BLaER1 treated with 17β-estradiol and CSF1 and Interleukin-3, amounts not matched to agents 10 nM and 100 nM (cell line): ENCODE data around the gene PSTPIP1.

Source experiments
- H3K27ac ChIP-seq, 11 experiments: shearing (Covaris generic); formaldehyde crosslinking; 2 replicates each; pipeline ENCODE4 v1.8.1; 2022
- H3K27me3 ChIP-seq, 11 experiments: shearing (Covaris generic); formaldehyde crosslinking; 2 replicates each; pipeline ENCODE4 v1.8.1; 2022
- H3K36me3 ChIP-seq, 11 experiments: shearing (Covaris generic); formaldehyde crosslinking; 2 replicates each; pipeline ENCODE4 v1.8.1; 2022
- H3K4me1 ChIP-seq, 10 experiments: shearing (Covaris generic); formaldehyde crosslinking; 2 replicates each; pipeline ENCODE4 v1.8.1; 2022
- H3K4me2 ChIP-seq, 11 experiments: shearing (Covaris generic); formaldehyde crosslinking; 2 replicates each; pipeline ENCODE4 v1.8.1; 2022
- H3K4me3 ChIP-seq, 10 experiments: shearing (Covaris generic); formaldehyde crosslinking; 2 replicates each; pipeline ENCODE4 v1.8.1; 2022
- H3K9ac ChIP-seq, 11 experiments: shearing (Covaris generic); formaldehyde crosslinking; 2 replicates each; pipeline ENCODE4 v1.8.1; 2022
- H3K9me3 ChIP-seq, 11 experiments: shearing (Covaris generic); formaldehyde crosslinking; replicated peaks in 1 of 11; 2 replicates each; pipeline ENCODE4 v1.8.1; 2022
- H4K20me1 ChIP-seq, 11 experiments: shearing (Covaris generic); formaldehyde crosslinking; 2 replicates each; pipeline ENCODE4 v1.8.1; 2022
- Cebpa-rat ChIP-seq, 11 experiments: shearing (Covaris generic); IDR thresholded peaks; 2 replicates each; pipeline ENCODE4 v1.8.1; 2022

PSTPIP1 gene

DNA sequence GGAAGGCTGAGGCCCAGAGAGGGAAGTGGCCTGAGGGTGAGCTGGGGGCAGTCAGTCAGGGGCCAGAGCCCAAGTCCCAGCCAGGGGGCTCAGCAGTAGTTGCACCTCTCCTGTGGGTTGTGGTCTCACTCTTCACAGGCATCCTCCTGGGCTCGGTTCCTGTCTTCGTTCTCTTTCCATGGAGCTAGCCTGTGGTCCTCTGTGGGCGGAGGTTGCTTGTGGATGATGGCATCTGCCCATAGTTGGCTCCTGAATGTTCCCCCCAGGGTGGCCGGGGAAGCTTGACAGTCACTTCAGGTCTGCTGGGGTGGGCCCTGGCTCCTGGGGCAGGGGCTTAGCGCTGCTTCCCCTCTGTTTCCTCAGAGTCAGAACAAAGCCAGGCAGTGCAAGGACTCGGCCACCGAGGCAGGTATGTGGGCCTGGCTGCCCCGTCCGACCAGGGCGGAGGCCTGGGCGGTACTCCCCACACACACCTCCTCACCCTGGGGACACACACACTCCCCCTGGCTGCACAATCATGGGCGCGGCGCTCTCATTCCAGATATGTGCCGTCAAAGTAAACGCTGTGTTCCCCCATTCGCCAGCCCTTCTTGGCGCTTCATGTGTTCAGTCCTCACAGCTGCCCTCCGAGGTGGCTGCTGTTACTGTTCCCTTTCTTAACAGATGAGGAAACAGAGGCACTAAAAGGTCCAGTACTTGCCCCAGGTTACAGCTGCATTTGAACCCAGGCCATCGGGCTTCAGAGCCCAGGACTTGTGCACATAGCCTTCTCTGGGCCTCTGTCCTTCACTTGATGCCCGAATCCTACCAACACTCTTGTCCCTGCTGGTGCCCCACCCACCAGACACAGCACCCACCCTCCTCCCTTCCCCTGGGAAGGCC, 34.5 kb downstream of the PSTPIP1 start:
- Histone ChIP-seq H3K4me1 (peaks cover 66 to 83% (median 76%) of the 10 kb centered on the region in 10 experiments), H3K9ac (peak overlapping the region; percentile 35 to 70 (median 53); a peak in 18 of 22 replicates), H4K20me1 (peaks cover 0 to 100% (median 83%) of the 10 kb centered on the region in 11 experiments; a peak in 20 of 22 replicates), H3K27me3 (no peaks in the 10 kb centered on the region), H3K27ac (peak overlapping the region in 10 of 11 experiments; percentile 15 to 74 (median 56); a peak in 17 of 22 replicates), H3K4me3 (no peak overlapping the region), H3K9me3 (peaks cover 0 to 4% (median 0%) of the 10 kb centered on the region in 11 experiments; a peak in 1 of 22 replicates), H3K36me3 (peaks cover 0 to 97% (median 97%) of the 10 kb centered on the region in 11 experiments; a peak in 18 of 22 replicates), H3K4me2 (peak overlapping the region; percentile 30 to 87 (median 76))
- no peak for TF ChIP-seq Cebpa-rat (IDR thresholded peaks at IDR 0.05)

DNA sequence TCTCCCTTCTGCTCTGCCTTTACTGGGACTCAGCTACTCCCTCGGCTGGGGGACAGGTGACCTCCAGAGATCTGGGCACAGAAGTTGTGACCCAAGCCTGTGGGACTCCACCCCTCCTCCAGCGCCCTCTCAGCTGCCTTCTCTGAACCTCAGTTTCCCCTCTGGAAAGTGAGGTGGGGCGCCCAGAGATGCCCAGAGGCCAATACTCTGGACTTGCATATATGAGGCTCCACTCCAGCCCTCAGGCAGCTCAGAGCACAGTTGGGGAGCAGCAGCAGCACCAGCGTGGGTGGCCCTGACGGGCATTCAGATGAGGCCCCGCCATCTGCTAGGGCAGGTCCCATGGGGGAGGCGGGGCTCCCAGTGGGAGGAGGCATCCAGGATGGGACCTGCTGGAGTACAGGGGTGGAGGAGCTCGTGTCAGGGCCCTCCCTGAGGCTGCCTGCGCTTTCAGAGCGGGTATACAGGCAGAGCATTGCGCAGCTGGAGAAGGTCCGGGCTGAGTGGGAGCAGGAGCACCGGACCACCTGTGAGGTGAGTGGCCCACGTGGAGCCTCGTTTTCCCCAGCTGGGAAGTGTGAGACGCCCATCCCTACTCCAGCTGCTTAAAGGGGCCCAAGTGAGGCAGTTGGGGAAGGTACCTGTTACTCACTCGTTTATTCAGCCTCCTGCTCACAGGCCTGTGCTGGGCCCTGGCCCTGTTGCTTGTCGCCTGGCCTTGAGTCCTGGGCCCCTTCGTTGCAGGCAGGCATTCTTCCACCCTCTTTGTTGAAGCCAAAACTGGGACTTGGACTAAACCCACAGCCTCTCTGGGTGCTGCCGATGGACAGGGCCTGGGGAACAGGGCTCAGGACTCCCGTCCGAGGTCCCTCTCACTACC, 35.4 kb downstream of the PSTPIP1 start:
- Histone ChIP-seq H3K4me2 (peak overlapping the region; percentile 30 to 87 (median 76); a peak in 21 of 22 replicates), H3K36me3 (peaks cover 0 to 100% (median 99%) of the 10 kb centered on the region in 11 experiments; a peak in 19 of 22 replicates), H3K9me3 (peaks cover 0 to 13% (median 0%) of the 10 kb centered on the region in 11 experiments; a peak in 6 of 22 replicates), H3K9ac (peak overlapping the region; percentile 25 to 70 (median 53); a peak in 20 of 22 replicates), H3K4me3 (no peak overlapping the region), H3K27ac (peak overlapping the region in 10 of 11 experiments; percentile 15 to 74 (median 56); a peak in 19 of 22 replicates), H3K27me3 (no peaks in the 10 kb centered on the region), H4K20me1 (peaks cover 0 to 100% (median 87%) of the 10 kb centered on the region in 11 experiments; a peak in 20 of 22 replicates), H3K4me1 (peaks cover 64 to 79% (median 71%) of the 10 kb centered on the region in 10 experiments)
- no peak for TF ChIP-seq Cebpa-rat (IDR thresholded peaks at IDR 0.05)

DNA sequence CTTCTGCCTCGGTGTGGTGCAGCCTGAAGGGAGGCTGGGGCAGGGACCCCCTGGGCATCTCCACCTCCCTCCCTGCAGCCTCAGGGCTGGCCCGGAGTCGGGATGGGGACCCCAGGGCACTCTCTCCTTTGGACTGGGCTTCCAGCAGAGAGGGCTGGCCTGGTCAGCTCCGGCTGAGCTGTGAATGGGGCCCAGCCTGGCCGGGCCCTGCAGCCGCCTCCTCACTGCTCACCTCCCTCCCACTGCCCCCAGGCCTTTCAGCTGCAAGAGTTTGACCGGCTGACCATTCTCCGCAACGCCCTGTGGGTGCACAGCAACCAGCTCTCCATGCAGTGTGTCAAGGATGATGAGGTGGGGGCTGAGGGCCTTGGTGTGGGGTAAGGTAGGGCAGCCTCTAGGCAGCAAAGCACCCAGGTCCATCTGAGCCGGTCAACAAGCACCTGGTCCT, 36.0 kb downstream of the PSTPIP1 start:
- Histone ChIP-seq H3K9ac (peak overlapping the region in 10 of 11 experiments; percentile 40 to 70 (median 54); a peak in 18 of 22 replicates), H3K36me3 (peaks cover 0 to 100% (median 99%) of the 10 kb centered on the region in 11 experiments; a peak in 19 of 22 replicates), H3K4me1 (peaks cover 58 to 74% (median 66%) of the 10 kb centered on the region in 10 experiments), H3K27me3 (no peaks in the 10 kb centered on the region), H4K20me1 (peaks cover 0 to 100% (median 80%) of the 10 kb centered on the region in 11 experiments; a peak in 20 of 22 replicates), H3K27ac (peak overlapping the region; percentile 15 to 74 (median 56); a peak in 18 of 22 replicates), H3K4me3 (no peak overlapping the region), H3K4me2 (peak overlapping the region; percentile 30 to 87 (median 76); a peak in 20 of 22 replicates), H3K9me3 (peaks cover 0 to 20% (median under 1%) of the 10 kb centered on the region in 11 experiments; a peak in 9 of 22 replicates)
- no peak for TF ChIP-seq Cebpa-rat (IDR thresholded peaks at IDR 0.05)

DNA sequence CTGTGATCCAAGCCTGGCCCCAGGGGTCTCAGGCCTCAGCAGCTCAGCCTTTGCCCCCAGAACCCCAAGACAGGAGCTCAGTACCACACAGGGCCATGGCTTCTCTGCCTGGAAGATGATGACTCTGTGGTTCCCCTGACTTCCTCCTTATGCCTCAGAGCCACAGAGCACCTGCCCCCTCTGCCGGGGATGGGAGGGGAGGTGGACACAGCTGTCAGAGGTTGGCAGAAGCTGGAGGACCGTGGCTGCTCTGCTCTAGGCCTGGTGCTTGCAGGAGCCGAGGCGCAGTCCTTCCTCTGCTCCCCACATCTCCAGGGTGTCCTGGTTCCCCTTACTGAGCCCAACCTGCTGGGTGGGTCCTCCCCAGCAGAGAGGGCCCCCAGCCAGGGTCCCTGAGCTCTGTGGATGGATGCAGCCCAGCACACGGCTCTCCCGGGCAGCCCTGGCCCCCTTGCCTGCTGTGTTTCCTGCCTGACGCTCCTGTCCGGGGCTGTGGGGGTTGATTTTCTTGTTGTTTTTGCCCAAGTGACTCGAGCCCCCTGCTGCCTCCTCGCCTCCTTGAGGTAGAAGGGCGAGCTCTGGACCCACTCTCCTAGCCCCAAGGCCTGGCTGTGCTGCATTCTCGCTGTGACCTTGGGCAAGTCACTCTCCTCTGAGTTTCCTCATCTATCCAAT, 36.6 kb downstream of the PSTPIP1 start:
- peaks cover 0 to 26% (median 6%) of the 10 kb centered on the region in 11 experiments; a peak in 12 of 22 replicates for H3K9me3 ChIP-seq
- H3K4me2 ChIP-seq: peak overlapping the region; percentile 30 to 87 (median 76); a peak in 19 of 22 replicates
- H3K27ac ChIP-seq: peak overlapping the region; percentile 15 to 74 (median 57); a peak in 18 of 22 replicates
- H3K4me3 ChIP-seq: no peak overlapping the region
- no peak for TF ChIP-seq Cebpa-rat (IDR thresholded peaks at IDR 0.05)
- no peaks in the 10 kb centered on the region for H3K27me3 ChIP-seq
- H3K36me3 ChIP-seq: peaks cover 4 to 100% (median 99%) of the 10 kb centered on the region in 11 experiments; a peak in 21 of 22 replicates
- H3K9ac ChIP-seq: peak overlapping the region in 9 of 11 experiments; percentile 40 to 70 (median 55); a peak in 16 of 22 replicates
- peaks cover 0 to 100% (median 74%) of the 10 kb centered on the region in 11 experiments; a peak in 20 of 22 replicates for H4K20me1 ChIP-seq
- H3K4me1 ChIP-seq: peaks cover 52 to 69% (median 60%) of the 10 kb centered on the region in 10 experiments

DNA sequence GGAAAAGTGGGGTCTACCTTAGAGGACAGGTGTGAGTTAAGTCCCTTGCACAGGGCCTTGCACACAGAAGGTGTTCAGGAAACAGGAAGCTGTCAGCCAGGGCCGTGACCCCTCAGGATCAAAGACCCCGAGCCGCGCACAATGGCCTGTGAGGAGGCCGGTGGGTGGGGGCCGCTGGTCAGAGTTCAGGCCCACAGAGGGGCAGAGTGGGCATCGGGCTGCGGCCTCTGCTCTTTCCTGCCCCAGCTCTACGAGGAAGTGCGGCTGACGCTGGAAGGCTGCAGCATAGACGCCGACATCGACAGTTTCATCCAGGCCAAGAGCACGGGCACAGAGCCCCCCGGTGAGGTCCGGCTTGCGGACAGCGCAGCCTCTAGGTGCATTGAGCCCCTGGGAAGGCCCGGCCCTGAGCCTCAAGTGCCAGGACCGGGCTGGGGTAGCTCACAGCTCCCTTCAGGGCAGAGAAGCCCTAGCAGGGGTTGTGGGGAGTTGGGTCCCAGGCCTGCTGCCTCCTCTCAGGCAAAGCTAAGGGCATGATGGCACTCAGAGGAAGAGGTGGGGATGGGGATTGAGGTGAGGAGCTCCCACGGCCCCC, 37.2 kb downstream of the PSTPIP1 start:
- Histone ChIP-seq H4K20me1 (peaks cover 0 to 95% (median 68%) of the 10 kb centered on the region in 11 experiments; a peak in 20 of 22 replicates), H3K9ac (peak overlapping the region in 8 of 11 experiments; percentile 3 to 70 (median 46); a peak in 12 of 22 replicates), H3K27me3 (no peaks in the 10 kb centered on the region), H3K9me3 (peaks cover 0 to 32% (median 12%) of the 10 kb centered on the region in 11 experiments; a peak in 14 of 22 replicates), H3K27ac (peak overlapping the region in 9 of 11 experiments; percentile 12 to 74 (median 57); a peak in 17 of 22 replicates), H3K4me1 (peaks cover 46 to 62% (median 54%) of the 10 kb centered on the region in 10 experiments), H3K4me2 (peak overlapping the region in 7 of 11 experiments; percentile 75 to 87 (median 77); a peak in 14 of 22 replicates), H3K4me3 (no peak overlapping the region), H3K36me3 (peaks cover 11 to 100% (median 99%) of the 10 kb centered on the region in 11 experiments)
- no peak for TF ChIP-seq Cebpa-rat (IDR thresholded peaks at IDR 0.05)

DNA sequence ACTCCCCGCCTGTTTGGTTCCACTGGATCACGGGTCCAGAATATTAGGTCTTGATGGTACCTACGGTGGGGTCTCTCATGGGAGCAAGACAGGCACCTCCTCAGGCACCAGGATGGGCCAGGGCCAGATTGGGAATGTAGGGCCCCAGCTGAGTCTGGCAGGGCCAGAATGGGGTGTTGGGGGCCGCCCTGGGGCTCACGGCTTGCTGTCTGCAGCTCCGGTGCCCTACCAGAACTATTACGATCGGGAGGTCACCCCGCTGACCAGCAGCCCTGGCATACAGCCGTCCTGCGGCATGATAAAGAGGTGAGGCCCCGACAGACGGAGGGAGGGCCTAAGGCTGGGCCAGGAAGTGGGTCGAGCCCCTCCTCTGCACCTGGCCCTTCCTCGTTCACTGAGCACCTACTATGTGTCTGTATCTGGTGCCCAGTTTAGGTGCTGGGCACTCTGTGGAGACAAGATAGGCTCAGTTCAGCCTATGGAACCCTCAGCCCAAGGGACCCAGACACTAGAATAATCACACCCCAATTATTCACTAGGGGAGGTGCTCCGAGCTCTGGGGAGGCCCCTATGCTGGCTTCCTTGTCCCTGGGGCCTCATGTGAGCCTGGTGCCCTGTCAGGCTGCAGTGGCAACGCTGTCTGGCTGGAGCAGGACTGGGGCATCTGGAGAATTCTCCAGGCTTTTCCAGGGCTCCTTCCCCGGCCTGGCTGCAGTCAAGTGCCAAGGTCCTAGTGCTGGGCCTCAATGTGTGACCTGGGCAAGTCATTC, 37.9 kb downstream of the PSTPIP1 start:
- H3K4me3 ChIP-seq: no peak overlapping the region
- H3K4me2 ChIP-seq: peak overlapping the region in 4 of 11 experiments; percentile 77 to 87 (median 83); a peak in 8 of 22 replicates
- H3K27ac ChIP-seq: peak overlapping the region in 7 of 11 experiments; percentile 5 to 74 (median 57); a peak in 16 of 22 replicates
- peaks cover 0 to 88% (median 63%) of the 10 kb centered on the region in 11 experiments; a peak in 20 of 22 replicates for H4K20me1 ChIP-seq
- no peaks in the 10 kb centered on the region for H3K27me3 ChIP-seq
- no peak for TF ChIP-seq Cebpa-rat (IDR thresholded peaks at IDR 0.05)
- H3K9ac ChIP-seq: peak overlapping the region in 5 of 11 experiments; percentile 40 to 70 (median 66); a peak in 5 of 22 replicates
- H3K36me3 ChIP-seq: peaks cover 18 to 100% (median 99%) of the 10 kb centered on the region in 11 experiments
- H3K9me3 ChIP-seq: peaks cover 0 to 39% (median 19%) of the 10 kb centered on the region in 11 experiments; a peak in 17 of 22 replicates
- peaks cover 39 to 55% (median 47%) of the 10 kb centered on the region in 10 experiments for H3K4me1 ChIP-seq
